ENCODE measurements around the gene SYNPR.

- TF ChIP-seq, protein P1, sequence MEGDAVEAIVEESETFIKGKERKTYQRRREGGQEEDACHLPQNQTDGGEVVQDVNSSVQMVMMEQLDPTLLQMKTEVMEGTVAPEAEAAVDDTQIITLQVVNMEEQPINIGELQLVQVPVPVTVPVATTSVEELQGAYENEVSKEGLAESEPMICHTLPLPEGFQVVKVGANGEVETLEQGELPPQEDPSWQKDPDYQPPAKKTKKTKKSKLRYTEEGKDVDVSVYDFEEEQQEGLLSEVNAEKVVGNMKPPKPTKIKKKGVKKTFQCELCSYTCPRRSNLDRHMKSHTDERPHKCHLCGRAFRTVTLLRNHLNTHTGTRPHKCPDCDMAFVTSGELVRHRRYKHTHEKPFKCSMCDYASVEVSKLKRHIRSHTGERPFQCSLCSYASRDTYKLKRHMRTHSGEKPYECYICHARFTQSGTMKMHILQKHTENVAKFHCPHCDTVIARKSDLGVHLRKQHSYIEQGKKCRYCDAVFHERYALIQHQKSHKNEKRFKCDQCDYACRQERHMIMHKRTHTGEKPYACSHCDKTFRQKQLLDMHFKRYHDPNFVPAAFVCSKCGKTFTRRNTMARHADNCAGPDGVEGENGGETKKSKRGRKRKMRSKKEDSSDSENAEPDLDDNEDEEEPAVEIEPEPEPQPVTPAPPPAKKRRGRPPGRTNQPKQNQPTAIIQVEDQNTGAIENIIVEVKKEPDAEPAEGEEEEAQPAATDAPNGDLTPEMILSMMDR (IDR thresholded peaks at IDR 0.05; ENCODE audit: low read length), result no peak
- no peak for TF ChIP-seq EZH2phosphoT487 (IDR thresholded peaks at IDR 0.05; ENCODE audit: low read length)
- no peak for TF ChIP-seq EZH2 (optimal IDR thresholded peaks at IDR 0.05; ENCODE audit: low read depth, low read length)
These were observed 377.4 kb downstream of the SYNPR start for GRCh38 chr3:63655519-63655918.

All from MM.1S (cell line).